ENCODE results near the gene MYBPH. TPM values are rescaled to one million over a fixed set of nuclear protein-coding genes. Genes with fewer than 3 reads are reported as not detected.

The MYBPH gene
- total RNA-seq, 1 experiment from 2014 or later = not detected

GRCh38 chr1:203199481-203199815 is 23.8 kb upstream of the MYBPH start:
- no peak overlapping the region for H3K56ac ChIP-seq (ENCODE audit: insufficient read length, low read depth, low read length)
- H3K27me3 ChIP-seq (ENCODE audit: insufficient read depth, low read length) = peaks cover 2% of the 10 kb centered on the region; the same call in 1 of the 2 replicates
- H4K8ac ChIP-seq (replicated peaks; ENCODE audit: insufficient read length, low read depth, low read length) = no peak overlapping the region
- no peak overlapping the region for H3K14ac ChIP-seq (ENCODE audit: insufficient read depth, low read length)
- no peak overlapping the region for H4K5ac ChIP-seq (ENCODE audit: insufficient read length, low read depth, low read length)
- H2AK5ac ChIP-seq (ENCODE audit: insufficient read length, low read length) = no peak overlapping the region
- H2BK5ac ChIP-seq (ENCODE audit: insufficient read length, low read length) = no peak overlapping the region
- peaks cover 24% of the 10 kb centered on the region for H3K27me3 Mint-ChIP-seq (ENCODE audit: low read depth)
- WGBS (ENCODE audit: extremely low coverage, insufficient read length, low lambda C conversion rate) = no CpG with 5 or more reads among the region's 6 CpGs
- no peak for TF ChIP-seq CTCF (conservative IDR thresholded peaks at IDR 0.05)
- no peak overlapping the region for H2BK15ac ChIP-seq (ENCODE audit: low read depth, low read length)
- no peak overlapping the region for H3K4ac ChIP-seq (ENCODE audit: low read depth, low read length)
- no peak for DNase-seq
- H3K27ac Mint-ChIP-seq = no peak overlapping the region
- H2BK12ac ChIP-seq (ENCODE audit: insufficient read length, low read depth, low read length) = no peak overlapping the region
- no peaks in the 10 kb centered on the region for H3K23me2 ChIP-seq (ENCODE audit: insufficient read length, low read depth, low read length, poor library complexity, severe bottlenecking)
- H3K4me3 Mint-ChIP-seq = no peak overlapping the region
- H2AFZ ChIP-seq (ENCODE audit: low read length) = no peak overlapping the region
- no peaks in the 10 kb centered on the region for H3K9me3 ChIP-seq (ENCODE audit: control insufficient read depth, low read depth, low read length)
- H3K79me1 ChIP-seq (ENCODE audit: insufficient read depth, low read depth, low read length, poor library complexity, severe bottlenecking) = no peaks in the 10 kb centered on the region
- H3K9ac ChIP-seq (ENCODE audit: extremely low read depth, insufficient read length, low read length) = no peak overlapping the region
- peaks cover 2 to 7% of the 10 kb centered on the region in 2 experiments; a peak in 2 of 4 replicates for H3K4me1 Mint-ChIP-seq
- no peak overlapping the region for H3T11ph ChIP-seq (ENCODE audit: low read length)
- H3K27ac ChIP-seq (ENCODE audit: insufficient read length, low read depth, low read length) = no peak overlapping the region
- H3K4me1 ChIP-seq (ENCODE audit: insufficient read depth, low read length) = no peaks in the 10 kb centered on the region
- H3K4me2 ChIP-seq (ENCODE audit: insufficient read depth, insufficient read length, low read length) = no peak overlapping the region
- no peaks in the 10 kb centered on the region for H4K20me1 ChIP-seq (ENCODE audit: control insufficient read depth, insufficient read depth, insufficient read length)
- no peak overlapping the region for H2BK120ac ChIP-seq (ENCODE audit: low read depth, low read length, poor library complexity, severe bottlenecking)
- peaks cover 2 to 3% of the 10 kb centered on the region in 2 experiments; a peak in 3 of 5 replicates for H3K9me3 Mint-ChIP-seq
- H3K18ac ChIP-seq (ENCODE audit: insufficient read length, low read depth, low read length) = no peak overlapping the region
- no peak overlapping the region for H2BK20ac ChIP-seq (ENCODE audit: low read depth, low read length, poor library complexity, severe bottlenecking)
- H3K36me3 Mint-ChIP-seq (ENCODE audit: insufficient read depth in 1 of 3, low read depth in 3 of 3) = no peaks in the 10 kb centered on the region
- no peak overlapping the region for H4K91ac ChIP-seq (ENCODE audit: insufficient read length, low read depth, low read length)
- H3K23ac ChIP-seq (ENCODE audit: insufficient read length, low read depth, low read length) = no peak overlapping the region
- no peaks in the 10 kb centered on the region for H3K79me2 ChIP-seq (ENCODE audit: insufficient read depth, low read length)

All from H9 (cell line).